Stimulated activated CD4-positive, alpha-beta T cell treated with anti-CD3 and anti-CD28 coated beads, TNF-alpha, amount 100 ng/mL, for 24 hours (primary cell): ENCODE measurements around the gene TUBB2B.
A peak's percentile ranks its signal among the peaks of the same experiment; 100 is the strongest.
"Not testable (repeated sequence)": the region's sequence is repeated elsewhere in the genome, so short reads cannot be mapped to it uniquely, and the experiment has no call there.

Experiments
- DNase-seq, 3 experiments: peaks; one replicate each; pipeline ENCODE4 v3.0.0-alpha.2; 2020; ENCODE audit warnings: low read depth in 3 of 3

The TUBB2B gene

DNA sequence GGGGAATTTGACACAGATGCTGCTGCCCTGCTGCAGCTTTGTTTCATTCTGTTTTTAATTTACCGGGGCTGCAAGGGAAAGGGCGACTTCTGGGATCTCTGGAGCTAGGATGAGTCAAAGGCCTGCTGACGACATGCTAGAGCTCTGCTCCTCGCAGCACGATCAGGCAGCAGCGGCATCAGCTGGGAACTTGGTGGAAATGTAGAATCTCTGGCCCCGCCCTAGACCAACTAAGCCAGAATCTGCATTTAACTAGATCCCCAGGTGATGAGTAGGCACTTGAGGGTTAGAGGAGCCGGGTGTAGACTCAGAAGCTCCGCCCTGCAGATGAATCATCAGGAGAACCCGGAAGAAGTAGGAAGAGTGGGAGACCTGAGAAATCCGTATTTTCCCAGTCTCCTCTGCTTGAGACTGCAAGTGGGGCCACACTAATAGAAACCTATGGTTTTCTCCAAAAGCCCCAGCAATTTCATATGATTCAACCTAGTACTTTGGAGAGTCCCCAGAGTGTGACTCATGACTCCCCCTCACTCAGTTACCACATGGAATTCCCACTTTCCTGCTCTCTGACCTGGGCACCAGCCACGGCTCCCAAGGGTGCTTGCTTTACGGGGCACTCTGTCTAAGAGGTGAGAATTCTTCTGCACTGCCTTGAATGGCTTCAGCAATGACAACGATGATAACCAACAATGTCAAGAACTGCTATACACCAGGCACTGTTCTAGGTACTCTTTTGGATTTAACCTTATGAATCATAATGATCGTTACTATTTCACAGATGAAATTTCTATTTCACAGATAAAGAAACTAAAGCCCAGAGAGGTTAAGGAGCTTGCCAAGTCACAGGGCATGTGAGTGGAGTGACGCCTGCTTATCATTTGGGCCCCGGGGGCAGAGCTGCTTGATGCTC lies 18.1 kb downstream of the TUBB2B start:
- DNase-seq = peak; percentile 43 to 63 (median 63)

DNA sequence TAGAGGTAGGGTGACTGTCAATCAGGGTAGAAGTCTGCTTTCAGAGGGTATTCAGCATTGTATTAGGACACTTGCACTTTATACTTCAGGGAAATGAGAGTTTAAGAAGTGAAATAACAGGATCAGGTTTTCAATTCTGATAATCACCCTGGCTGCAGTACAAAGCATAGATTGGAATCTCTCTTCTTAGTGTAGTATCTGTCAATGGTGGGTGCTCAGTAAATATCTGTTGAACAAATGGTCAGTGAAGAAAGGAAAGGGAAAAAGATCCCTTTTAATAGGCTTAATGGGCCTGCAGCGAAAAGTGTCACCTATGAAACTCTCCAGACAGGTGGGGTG lies 18.7 kb downstream of the TUBB2B start:
- no peak for DNase-seq

DNA sequence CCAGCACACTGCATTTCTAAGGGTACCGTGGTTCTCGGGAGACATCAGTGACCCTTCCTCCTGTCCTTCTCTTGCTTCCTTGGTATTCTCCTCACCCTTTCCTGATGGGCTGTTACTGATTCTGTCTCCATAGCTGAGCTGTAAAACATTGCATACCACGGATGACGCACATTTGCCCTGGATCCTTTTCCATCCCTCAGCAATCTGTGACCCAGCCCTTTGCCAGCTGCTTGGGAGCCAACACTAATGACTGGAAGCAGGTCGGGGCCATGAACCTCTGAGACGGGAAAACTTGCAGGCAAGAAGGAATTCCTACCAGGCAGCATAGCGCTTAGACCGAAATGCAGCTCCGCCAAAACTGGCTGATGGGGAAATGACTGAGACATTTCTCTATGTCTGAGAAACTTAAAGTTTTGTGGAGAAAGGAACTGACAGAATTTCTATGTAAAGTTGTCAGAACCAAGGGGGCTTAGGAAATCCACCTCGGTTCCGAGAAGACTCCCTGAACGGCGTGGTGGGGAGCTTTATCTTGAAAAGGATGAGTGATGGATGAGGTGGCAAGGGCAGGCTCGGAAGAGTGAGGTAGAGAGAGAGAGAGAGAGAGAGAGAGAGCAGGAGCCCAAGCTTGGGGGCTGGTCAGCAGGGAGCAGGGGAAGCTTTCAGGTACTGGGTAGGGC lies 19.2 kb downstream of the TUBB2B start:
- DNase-seq = no peak

DNA sequence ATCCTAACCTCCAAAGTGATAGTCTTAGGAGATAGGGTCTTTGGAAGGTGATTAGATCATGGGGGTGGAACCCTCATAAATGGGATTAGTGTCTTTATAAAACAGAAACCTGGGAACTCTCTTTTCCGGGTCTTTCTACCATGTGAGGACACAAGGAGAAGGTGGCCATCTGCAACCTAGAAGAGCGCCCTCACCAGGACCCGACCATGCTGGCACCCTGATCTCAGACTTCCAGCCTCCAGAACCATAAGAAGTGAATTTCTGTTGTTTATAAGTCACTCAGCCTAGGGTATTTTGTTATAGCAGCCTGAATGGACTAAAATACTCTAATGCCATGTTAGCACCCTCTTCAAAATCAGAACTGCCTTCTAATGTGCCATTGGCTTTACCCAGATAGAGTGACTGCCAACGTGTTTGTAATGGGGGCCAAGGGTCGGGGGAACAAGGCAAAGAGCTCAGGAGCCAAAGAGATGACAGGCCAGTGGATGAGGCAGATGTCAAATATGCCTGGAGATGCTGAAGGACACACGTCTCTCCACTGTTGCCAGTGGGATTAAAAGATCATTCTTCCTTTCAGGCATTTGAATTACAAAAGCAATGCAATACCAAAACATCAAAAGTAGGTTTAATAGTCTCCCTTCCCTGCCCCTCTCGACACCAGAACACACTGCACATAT lies 21.0 kb downstream of the TUBB2B start:
- DNase-seq = no peak

DNA sequence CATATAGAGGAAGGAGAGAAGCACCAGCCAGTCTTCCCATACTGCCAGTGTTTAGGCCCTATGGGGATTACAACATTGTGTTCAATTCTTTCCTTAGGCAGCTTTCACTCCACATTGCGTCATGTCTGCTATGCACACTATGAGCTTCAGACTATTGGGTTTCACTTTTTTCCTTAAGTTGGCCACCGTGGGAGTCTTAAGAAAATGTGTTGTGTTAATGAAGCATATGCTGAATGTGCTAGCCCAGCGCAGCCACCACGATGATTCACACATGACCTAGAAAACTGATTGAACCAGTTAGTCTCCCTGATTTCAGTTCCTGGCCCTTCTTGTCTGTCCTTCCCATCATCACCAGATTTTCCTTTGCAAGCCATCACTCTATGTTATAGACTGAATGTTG lies 21.5 kb downstream of the TUBB2B start:
- DNase-seq = no peak

DNA sequence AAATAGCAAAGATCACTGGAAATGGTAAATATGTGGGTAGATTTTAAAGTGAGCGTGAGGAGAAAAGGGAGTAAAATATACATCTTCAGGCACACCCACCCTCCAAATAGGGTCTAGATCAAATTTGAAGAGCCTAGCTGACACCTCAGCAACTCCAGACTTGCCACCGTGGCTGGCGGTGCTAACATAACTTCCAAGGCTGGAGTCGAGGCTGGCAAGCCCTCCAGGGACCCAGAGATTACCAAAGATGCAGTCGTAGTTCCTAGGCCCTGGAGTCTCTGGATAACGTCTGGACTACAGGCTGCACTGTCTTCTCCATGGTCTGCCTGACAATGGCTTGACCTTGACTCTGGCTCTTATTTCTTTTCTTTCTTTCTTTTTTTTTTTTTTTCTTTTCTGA lies 22.5 kb downstream of the TUBB2B start:
- no peak for DNase-seq

DNA sequence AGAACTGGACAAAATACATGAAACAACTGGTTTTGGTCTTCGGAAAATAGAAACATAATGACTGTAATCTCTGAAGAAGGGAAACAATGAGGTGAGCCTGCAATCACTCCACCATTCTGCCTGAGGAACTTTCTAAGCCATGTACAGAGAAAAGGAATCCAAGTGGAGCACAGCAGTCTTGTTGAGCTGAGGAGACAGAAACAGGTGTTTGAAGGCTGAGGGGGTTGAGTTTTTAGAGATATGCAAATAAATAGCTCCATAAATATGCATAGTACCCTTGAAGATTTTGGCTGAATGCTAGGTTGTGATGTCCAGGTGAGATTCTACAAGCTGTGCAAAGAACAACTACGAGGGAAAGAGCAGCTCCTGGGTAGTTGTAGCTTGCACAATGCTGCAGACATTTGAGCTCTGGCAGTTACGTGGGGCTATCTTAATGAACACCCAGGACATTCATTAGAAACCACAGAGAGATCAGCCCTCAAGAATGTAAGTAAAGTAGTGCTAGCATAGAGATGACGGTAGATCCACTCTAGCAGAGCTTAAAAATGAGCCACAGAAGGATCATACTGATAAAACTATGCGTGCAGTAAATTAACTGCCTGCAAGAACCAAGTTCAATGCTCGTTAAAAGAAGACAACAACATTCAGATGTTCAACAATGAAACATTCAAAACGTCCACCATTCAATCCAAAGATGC lies 24.3 kb downstream of the TUBB2B start:
- no peak for DNase-seq

DNA sequence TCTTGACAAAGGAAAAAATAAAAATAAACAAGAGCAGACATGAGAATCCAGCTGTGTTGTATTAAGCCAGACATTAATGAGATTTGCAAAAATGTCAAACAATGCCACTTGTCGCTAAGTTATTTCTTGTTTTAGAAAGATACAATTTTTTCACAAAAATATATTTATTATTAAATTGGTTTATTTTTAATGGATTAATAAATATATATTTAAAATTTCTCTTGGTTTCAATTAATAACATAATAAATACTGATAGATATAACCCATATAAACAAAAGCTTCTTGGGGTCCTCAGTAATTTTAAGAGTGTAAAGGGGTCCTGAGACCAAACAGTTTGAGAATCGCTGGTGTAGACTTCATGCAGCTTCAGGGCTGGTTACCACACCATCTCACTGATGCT lies 26.1 kb downstream of the TUBB2B start:
- no peak for DNase-seq

DNA sequence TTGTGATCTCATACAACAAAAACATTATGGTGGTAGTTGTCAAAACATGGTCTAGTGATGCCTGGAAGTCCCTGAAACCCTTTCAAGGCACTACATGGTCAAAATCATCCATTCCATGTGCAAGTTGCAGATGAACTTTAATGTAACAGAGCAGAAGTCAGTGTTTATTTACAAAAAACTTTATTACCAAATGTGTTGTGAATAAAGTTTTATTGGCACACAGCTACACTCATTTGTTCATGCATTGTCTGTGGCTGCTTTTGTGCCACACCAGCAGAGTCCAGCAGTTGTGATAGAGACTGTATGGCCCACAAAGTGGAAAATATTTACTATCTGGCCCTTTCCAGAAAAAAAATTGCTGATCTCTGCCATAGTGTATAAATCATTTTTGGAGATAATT lies 26.8 kb downstream of the TUBB2B start:
- DNase-seq = no peak

DNA sequence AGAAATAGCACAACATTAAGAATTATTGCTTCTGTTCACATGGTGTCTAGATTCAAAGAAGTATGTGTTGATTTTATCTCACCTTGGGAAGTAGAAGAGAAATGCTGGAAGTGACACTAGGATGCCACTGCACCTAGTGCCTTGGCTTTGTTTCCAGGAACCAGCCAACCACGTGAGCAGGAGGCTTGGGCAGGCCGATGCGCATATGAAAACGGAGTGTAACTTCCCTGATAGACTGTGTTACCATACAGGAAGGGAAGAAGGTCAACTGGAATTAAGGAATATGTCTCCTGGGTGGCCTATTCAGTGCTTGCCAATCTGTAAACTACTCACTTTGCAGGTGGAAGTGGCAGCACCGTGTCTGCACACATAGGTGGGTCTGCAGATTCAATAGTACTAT lies 28.1 kb downstream of the TUBB2B start:
- DNase-seq = no peak

DNA sequence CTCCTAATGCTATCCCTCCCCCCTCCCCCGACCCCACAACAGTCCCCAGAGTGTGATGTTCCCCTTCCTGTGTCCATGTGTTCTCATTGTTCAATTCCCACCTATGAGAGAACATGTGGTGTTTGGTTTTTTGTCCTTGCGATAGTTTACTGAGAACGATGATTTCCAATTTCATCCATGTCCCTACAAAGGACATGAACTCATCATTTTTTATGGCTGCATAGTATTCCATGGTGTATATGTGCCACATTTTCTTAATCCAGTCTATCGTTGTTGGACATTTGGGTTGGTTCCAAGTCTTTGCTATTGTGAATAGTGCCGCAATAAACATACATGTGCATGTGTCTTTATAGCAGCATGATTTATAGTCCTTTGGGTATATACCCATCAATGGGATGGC lies 29.7 kb downstream of the TUBB2B start:
- not testable (repeated sequence) for DNase-seq

DNA sequence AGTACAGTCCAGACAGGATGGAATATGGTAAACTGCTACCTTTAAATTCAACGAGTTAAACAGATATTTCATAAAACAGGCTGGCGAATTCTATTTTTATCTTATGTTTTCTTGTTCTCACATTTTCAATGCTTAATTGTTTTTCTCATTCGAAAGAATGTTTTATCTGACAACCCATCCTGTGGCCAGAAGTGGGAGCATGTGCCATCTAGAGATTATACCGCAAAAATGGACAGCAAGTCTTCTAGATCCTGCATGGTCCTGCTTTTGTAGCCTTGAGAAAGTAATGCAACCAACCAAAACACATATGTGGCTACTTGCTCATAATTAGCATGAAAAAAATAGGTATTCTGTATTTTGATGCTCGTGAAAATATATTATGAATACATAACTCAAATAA lies 30.7 kb downstream of the TUBB2B start:
- no peak for DNase-seq

DNA sequence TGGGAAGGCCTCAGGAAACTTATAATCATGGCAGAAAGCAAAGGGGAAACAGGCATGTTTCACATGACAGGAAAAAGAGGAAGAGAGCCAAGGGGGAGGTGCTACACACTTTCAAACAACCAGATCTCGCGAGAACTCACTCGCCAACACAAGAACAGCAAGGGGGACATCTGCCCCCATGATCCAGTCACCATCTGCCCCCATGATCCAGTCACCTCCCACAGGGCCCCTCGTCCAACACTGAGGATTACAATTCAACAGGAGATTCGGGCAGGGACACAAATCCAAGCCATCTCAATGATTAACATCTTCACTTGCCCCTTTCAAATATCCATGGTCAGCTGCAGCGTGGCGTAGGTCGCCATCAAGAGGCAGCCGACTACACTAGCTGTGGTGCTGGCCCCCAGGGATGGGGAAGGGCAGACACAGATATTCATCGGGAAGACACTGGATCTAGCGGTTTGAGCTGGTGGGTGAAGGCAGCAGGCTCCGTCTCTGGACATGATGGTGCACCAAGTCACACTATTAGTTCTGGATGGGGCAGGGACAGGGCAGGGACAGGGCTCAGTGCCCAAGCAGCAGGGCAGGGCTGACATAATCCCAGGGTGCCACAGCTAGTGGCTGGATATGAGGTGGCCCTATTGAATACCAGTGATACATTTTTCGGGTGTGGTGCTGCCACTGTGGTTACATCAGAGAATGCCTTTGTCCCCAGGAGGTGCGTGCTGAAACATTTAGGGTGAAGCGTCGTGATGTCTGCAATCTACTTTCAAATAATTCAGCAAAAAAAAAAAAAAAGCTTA lies 31.6 kb downstream of the TUBB2B start:
- no peak for DNase-seq

DNA sequence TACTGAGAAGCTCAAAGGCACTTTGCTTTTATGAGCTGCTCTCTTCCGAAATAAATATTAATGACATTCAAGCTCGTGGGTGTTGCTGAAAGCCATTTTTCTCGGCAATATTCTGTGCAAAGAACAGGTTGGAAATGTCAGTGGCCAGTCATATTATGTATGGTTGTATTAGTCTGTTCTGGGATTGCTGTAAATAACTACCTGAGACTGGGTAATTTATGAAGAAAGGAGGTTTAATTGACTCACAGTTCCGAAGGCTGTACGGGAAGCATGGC lies 32.1 kb downstream of the TUBB2B start:
- no peak for DNase-seq

DNA sequence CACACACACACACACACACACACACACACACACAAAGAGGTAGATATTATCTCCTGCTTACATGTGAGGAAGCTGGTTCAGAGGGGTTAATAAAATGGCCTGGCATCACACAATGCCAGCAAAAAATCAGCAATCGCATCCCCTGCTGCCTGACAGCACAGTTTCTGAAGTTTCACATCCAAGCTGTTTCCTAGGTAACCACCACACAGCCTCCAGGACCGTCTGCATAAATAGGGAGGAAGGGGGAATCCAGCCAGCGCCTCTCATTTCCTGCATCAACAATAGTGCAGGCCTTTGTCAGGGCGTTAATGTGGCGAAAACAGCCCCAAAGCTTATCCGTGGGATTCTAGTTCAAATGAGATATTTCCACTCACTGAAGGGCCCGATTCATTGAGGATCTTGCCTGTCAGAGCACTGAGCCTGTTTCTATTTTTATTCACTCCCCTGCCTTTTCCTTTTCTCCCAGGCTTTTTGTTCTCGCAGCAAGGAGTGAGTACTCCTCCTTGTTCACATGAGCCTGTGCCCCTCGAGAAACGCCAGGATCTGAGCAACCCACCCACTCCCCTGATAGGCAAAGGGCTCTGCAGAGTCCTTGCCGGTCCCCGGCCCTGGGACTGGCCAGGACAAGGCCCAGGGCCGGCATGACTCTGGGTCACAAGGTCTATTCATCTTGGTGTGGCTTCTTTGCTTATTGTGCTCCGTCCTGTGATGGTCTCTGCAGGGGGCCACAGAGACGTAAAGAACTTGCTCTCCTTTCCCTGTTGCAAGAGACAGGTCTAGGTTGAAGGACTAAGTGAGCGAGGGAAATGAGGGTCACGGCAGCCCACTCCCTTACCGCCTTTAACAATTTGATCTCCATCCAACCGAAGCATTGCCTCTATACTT lies 32.7 kb downstream of the TUBB2B start:
- DNase-seq = peak in 1 of 3 experiments; percentile 7

DNA sequence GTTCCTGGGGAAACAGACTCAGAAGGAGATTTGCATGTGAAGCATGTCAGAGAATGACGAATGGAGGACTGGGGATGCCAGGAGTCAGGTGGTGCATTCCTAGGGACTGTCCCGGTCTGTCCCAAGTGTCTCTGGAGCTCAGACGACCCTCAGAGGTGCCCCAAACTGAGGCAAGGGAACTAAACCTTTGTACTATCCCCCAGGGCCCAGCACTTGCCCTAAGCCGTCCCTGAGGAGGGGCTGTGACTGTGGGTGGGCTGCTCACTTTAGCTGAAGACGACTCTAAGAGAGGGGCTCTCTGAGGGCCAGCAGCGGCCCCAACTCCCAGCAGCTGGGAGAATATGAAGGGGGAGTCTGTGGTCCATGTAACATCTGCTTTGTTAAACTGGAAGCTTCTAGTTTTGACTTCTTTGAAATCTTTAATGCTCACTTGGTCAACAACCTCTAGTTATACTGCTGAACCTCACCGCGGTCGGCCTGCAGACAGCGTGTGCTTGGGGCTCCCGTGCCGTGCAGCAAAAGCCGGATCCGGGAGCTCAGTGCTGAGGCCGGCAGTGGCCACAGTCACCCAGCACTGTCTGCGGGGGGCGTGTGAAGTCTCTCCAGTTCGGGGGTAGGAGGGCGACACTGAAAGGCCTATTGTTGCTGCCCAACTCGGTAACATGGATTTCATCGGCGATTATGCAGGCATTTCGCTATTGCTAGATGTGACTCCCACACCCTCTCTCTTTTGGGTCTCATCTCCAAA lies 34.2 kb downstream of the TUBB2B start:
- DNase-seq = no peak

DNA sequence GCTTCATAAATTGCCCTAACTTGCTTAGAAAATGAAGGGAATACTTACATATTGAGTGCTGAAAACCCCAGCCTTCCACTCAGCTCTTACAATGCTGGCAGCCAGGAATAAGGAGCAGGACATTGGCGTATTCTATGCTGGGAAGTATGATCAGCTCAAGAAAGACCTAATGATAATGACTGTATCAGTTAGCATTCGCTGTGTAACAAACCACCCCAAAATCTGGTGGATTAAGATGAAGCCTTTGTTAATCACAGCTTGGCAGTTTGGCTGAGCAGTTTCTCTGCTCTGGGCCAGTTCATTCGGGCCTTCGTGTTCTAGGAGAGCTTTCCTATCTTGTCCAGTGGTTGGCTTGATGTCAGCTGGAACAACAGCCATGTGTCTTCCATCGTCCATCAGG lies 36.7 kb downstream of the TUBB2B start:
- DNase-seq = no peak

DNA sequence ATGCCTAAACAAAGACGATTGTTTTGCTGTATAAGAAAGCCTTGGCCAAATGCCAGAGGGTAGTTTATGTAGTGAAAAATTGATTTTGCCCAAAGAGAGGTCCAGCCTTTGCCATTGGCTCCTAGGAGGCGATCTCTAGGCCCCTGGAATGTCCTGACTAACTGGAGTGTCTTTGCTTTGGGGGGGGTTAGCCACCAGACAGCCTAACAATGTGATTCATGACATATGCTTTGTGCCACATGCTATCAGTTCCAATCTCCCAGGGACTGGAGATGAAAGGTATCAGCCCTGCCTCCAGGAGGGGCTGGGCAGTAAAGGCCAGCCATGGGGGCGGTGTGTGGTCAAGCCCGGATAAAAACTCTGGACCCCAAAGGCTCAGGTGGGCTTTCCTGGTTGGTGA lies 37.4 kb downstream of the TUBB2B start:
- DNase-seq = no peak

DNA sequence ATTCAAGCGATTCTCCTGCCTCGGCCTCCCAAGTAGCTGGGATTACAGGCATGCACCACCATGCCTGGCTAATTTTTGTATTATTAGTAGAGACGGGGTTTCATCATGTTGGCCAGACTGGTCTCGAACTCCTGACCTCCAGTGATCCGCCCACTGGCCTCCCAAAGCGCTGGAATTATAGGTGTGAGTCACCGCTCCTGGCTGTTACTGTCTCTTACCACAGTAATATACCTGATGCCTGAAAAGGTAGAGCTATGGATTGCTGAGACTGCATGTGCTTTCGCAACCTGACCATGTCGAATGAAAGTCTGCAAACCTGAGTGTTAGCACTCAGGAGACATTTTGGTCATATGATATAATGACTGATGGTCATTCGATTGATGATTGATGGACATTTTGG lies 38.3 kb downstream of the TUBB2B start:
- DNase-seq = not testable (repeated sequence)

DNA sequence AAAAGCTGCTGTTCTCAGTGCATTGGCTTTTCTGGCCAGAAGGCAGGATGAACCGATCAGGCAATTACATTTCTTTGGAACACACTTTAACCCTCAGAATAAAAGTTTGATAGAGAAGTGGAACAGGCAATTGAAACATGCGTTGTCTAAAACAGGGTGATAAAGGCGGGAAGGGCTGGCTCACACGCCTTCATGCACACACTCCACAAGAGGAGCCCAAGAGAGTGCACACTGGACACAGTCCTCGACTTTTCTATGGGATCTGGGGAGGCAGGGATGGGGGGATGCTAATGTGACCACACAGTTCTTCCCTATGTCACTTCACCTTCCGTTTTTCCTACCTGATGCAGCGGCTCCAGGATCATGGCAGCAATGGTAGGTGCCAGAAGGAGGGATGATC lies 39.2 kb downstream of the TUBB2B start:
- no peak for DNase-seq
